ENCODE results near the gene TRAPPC4. TPM values are rescaled to one million over a fixed set of nuclear protein-coding genes. Genes with fewer than 3 reads are reported as not detected.

TRAPPC4 gene
- total and polyA plus RNA-seq, 2 of the 8 experiments (the other 6 are each of a cell fraction or from before 2014, with no cell fraction given), result 94.3 to 223 TPM

- Histone ChIP-seq H3K27ac (ENCODE audit: low read depth, low read length) (no peak overlapping the region), H4K20me1 (replicated peaks in 1 of 2; ENCODE audit: control insufficient read depth in 1 of 2, insufficient read depth in 2 of 2, low read length in 2 of 2) (no peaks in the 10 kb centered on the region), H3K18ac (ENCODE audit: extremely low read depth, low read length) (no peak overlapping the region), H2BK120ac (replicated peaks; ENCODE audit: low read depth, low read length) (no peak overlapping the region), H2BK5ac (ENCODE audit: low read depth, low read length) (no peak overlapping the region), H3K36me3 (ENCODE audit: control insufficient read depth in 2 of 4, insufficient read depth in 4 of 4, low read length in 3 of 4) (no peaks in the 10 kb centered on the region), H3K27me3 (replicated peaks in 1 of 4; ENCODE audit: control insufficient read depth in 3 of 4, extremely low read depth in 1 of 4, insufficient read depth in 3 of 4, low read length in 3 of 4) (peaks cover 0 to 5% (median 0%) of the 10 kb centered on the region in 4 experiments; a peak in 1 of 7 replicates), H2BK15ac (ENCODE audit: low read length) (no peak overlapping the region), H3K4me3 (ENCODE audit: extremely low read depth in 1 of 4, insufficient read depth in 2 of 4, low read depth in 3 of 4, low read length in 4 of 4) (no peak overlapping the region), H3K79me1 (ENCODE audit: low read depth, low read length) (no peaks in the 10 kb centered on the region), H2AFZ (ENCODE audit: low read length) (no peak overlapping the region), H2BK12ac (ENCODE audit: low read depth, low read length) (no peak overlapping the region), H2BK20ac (ENCODE audit: low read length) (no peak overlapping the region), H3K4me1 (replicated peaks in 1 of 4; ENCODE audit: control insufficient read depth in 3 of 4, insufficient read depth in 4 of 4, low read length in 3 of 4) (peaks cover 0 to 18% (median 10%) of the 10 kb centered on the region in 4 experiments; a peak in 5 of 7 replicates), H3K4me2 (ENCODE audit: insufficient read depth in 1 of 2, low read depth in 2 of 2, low read length in 2 of 2) (no peak overlapping the region), H3K14ac (ENCODE audit: insufficient read length) (no peak overlapping the region), H3K9me3 (ENCODE audit: insufficient read depth in 2 of 2, low read depth in 1 of 2, low read length in 1 of 2) (no peaks in the 10 kb centered on the region), H3K9ac (replicated peaks in 1 of 4; ENCODE audit: extremely low read depth in 1 of 4, low read depth in 3 of 4, low read length in 3 of 4) (no peak overlapping the region), H4K91ac (replicated peaks; ENCODE audit: insufficient read length, low read length) (no peak overlapping the region), H3K23me2 (ENCODE audit: low read depth, low read length) (no peaks in the 10 kb centered on the region; the same call in 1 of the 2 replicates), H3K4ac (replicated peaks; ENCODE audit: insufficient read length, low read depth, low read length) (no peak overlapping the region), H2AK5ac (ENCODE audit: low read depth, low read length) (0 out of 2 replicates have a peak overlapping the region, but pooled peaks have one; percentile 53), H3K23ac (ENCODE audit: insufficient read length) (no peak overlapping the region), H3K79me2 (ENCODE audit: control insufficient read depth in 1 of 2, insufficient read depth in 2 of 2, low read length in 2 of 2) (no peaks in the 10 kb centered on the region), H3K56ac (replicated peaks; ENCODE audit: insufficient read length, low read depth, low read length) (no peak overlapping the region), H4K8ac (ENCODE audit: extremely low read depth, insufficient read depth, low read length) (no peak overlapping the region), H4K5ac (ENCODE audit: insufficient read length, low read depth, low read length) (no peak overlapping the region)
- WGBS, 2 experiments (ENCODE audit: extremely low coverage in 1 of 2, insufficient coverage in 1 of 2, insufficient read length in 1 of 2, insufficient replicate concordance in 2 of 2, low coverage in 1 of 2, low lambda C conversion rate in 2 of 2, missing lambda C conversion rate in 1 of 2), result 89% methylated on average over 15 of the region's 15 CpGs; no CpG with 5 or more reads in 1 of the 2 experiments
- TF ChIP-seq FOSL1 (IDR thresholded peaks at IDR 0.05; ENCODE audit: insufficient read depth, low read depth, low read length), result no peak
- no peak for TF ChIP-seq TEAD4 (IDR thresholded peaks at IDR 0.05; ENCODE audit: low read depth, low read length)
- no peak for TF ChIP-seq RAD21 (IDR thresholded peaks at IDR 0.05 in 1 of 2, conservative IDR thresholded peaks at IDR 0.05 in 1 of 2; ENCODE audit: low read depth in 2 of 2, low read length in 2 of 2)
- ChIA-PET POLR2A (ENCODE audit: partially characterized antibody) (interaction anchor here (0.7 to 1.1 kb wide), 2 partner anchors 33 to 42 kb away, joined by 3 to 4 read pairs; partner anchors contain the start of genes RPS25 and TRAPPC4), CTCF (ENCODE audit: partially characterized antibody) (interaction anchor here (0.6 to 1.4 kb wide), 3 partner anchors 13 to 19 kb away, joined by 3 read pairs; no protein-coding TSS in a partner anchor)
- FAIRE-seq (no peak), DNase-seq (ENCODE audit: low read depth in 1 of 2, low spot score in 2 of 2) (no peak)
Measured at GRCh38 chr11:118975771-118976709, 42.5 kb upstream of the TRAPPC4 start.
